GM21576 (cell line): ENCODE measurements around the gene PARVG.

ENCODE experiments used
- ATAC-seq: cut with Tn5 transposase; IDR thresholded peaks from one replicate; pipeline ENCODE4 v1.9.1; 2021; ENCODE audit warnings: mild to moderate bottlenecking, moderate library complexity; ENCODE audit not compliant: unreplicated experiment

Gene PARVG

GRCh38 chr22:44179989-44180705 is 578 bp upstream of the PARVG start:
- no peak for ATAC-seq

GRCh38 chr22:44181033-44181911 is 547 bp downstream of the PARVG start:
- ATAC-seq, result no peak

GRCh38 chr22:44181912-44182587 is 1.3 kb downstream of the PARVG start:
- no peak for ATAC-seq

- ATAC-seq, result no peak
Measured at GRCh38 chr22:44182588-44183286, 2.0 kb downstream of the PARVG start.

- ATAC-seq, result no peak
Measured at GRCh38 chr22:44183287-44183588, 2.5 kb downstream of the PARVG start.

- ATAC-seq, result no peak
Measured at GRCh38 chr22:44184006-44184405, 3.3 kb downstream of the PARVG start.

- no peak for ATAC-seq
Measured at GRCh38 chr22:44185237-44186120, 4.8 kb downstream of the PARVG start.

- no peak for ATAC-seq
Measured at GRCh38 chr22:44186121-44186510, 5.4 kb downstream of the PARVG start.

GRCh38 chr22:44186737-44187136 is 6.0 kb downstream of the PARVG start:
- no peak for ATAC-seq

- no peak for ATAC-seq
Measured at GRCh38 chr22:44187652-44188230, 7.0 kb downstream of the PARVG start.

- ATAC-seq, result no peak
Measured at GRCh38 chr22:44188316-44188715, 7.6 kb downstream of the PARVG start.

- no peak for ATAC-seq
Measured at GRCh38 chr22:44188986-44189630, 8.4 kb downstream of the PARVG start.

GRCh38 chr22:44190381-44190976 is 9.8 kb downstream of the PARVG start:
- no peak for ATAC-seq

GRCh38 chr22:44191036-44191454 is 10.3 kb downstream of the PARVG start:
- ATAC-seq, result no peak

- ATAC-seq, result no peak
Measured at GRCh38 chr22:44192098-44192815, 11.5 kb downstream of the PARVG start.

GRCh38 chr22:44192816-44193534 is 12.2 kb downstream of the PARVG start:
- no peak for ATAC-seq

GRCh38 chr22:44193535-44193891 is 12.8 kb downstream of the PARVG start:
- ATAC-seq, result no peak

GRCh38 chr22:44194569-44194968 is 13.8 kb downstream of the PARVG start:
- ATAC-seq, result no peak
